Measurements from ENCODE around the gene BCORL1. TPM values are rescaled to one million over a fixed set of nuclear protein-coding genes. Genes with fewer than 3 reads are reported as not detected.

Gene BCORL1
- polyA plus RNA-seq, 1 of the 3 experiments (the other 2 are of a cell fraction), result 4.2 TPM

- TF ChIP-seq FOXM1 (IDR thresholded peaks at IDR 0.05; ENCODE audit: low read depth) (no peak), NRF1 (IDR thresholded peaks at IDR 0.05; ENCODE audit: low read depth, low read length) (no peak), NFIC (IDR thresholded peaks at IDR 0.05; ENCODE audit: borderline replicate concordance) (no peak), RAD21 (IDR thresholded peaks at IDR 0.05; ENCODE audit: low read length) (no peak), TCF12 (IDR thresholded peaks at IDR 0.05) (no peak)
Observed at GRCh38 chrX:130018143-130018542, 35.7 kb downstream of the BCORL1 start (continued).

- ChIA-PET CTCF (no interaction called here), POLR2A (no interaction called here)
- Histone ChIP-seq H3K27me3 (ENCODE audit: insufficient read depth) (peaks cover 23% of the 10 kb centered on the region), H3F3A (replicated peaks; ENCODE audit: insufficient read depth) (no peaks in the 10 kb centered on the region), H4K20me1 (ENCODE audit: insufficient read depth) (peaks cover 21% of the 10 kb centered on the region), H3K79me2 (ENCODE audit: insufficient read depth) (peaks cover 8% of the 10 kb centered on the region; the same call in 1 of the 2 replicates), H2AFZ (ENCODE audit: low read depth) (no peak overlapping the region), H3K4me1 (ENCODE audit: control insufficient read depth in 1 of 2, insufficient read depth in 2 of 2, low read depth in 1 of 2, low read length in 1 of 2) (no peaks in the 10 kb centered on the region), H3K4me3 (ENCODE audit: low read depth in 2 of 2, low read length in 1 of 2) (no peak overlapping the region), H3K9me3 (no peaks in the 10 kb centered on the region), H3K9me2 (no peaks in the 10 kb centered on the region), H3K9ac (no peak overlapping the region), H3K27ac (ENCODE audit: low read depth in 2 of 2, low read length in 1 of 2) (no peak overlapping the region), H3K36me3 (replicated peaks in 1 of 2; ENCODE audit: control insufficient read depth in 1 of 2, insufficient read depth in 2 of 2, low read length in 1 of 2) (peaks cover 0 to 30% of the 10 kb centered on the region in 2 experiments), H3K4me2 (no peak overlapping the region)
- no peak for DNase-seq
- TF ChIP-seq RFX5 (IDR thresholded peaks at IDR 0.05; ENCODE audit: low read length) (no peak), POLR2AphosphoS5 (IDR thresholded peaks at IDR 0.05; ENCODE audit: low read depth, low read length) (no peak), TEAD4 (IDR thresholded peaks at IDR 0.05; ENCODE audit: borderline replicate concordance, insufficient read depth) (no peak), TAF1 (IDR thresholded peaks at IDR 0.05; ENCODE audit: borderline replicate concordance, low read depth, low read length) (no peak), YY1 (IDR thresholded peaks at IDR 0.05; ENCODE audit: low read depth) (no peak), MXI1 (IDR thresholded peaks at IDR 0.05; ENCODE audit: low read depth, low read length) (no peak), GABPA (IDR thresholded peaks at IDR 0.05; ENCODE audit: low read depth) (no peak), FOXJ3 (CRISPR knock-in tag; IDR thresholded peaks at IDR 0.05) (no peak), USF1 (IDR thresholded peaks at IDR 0.05; ENCODE audit: borderline replicate concordance, low read depth) (no peak), CTCF (IDR thresholded peaks at IDR 0.05) (no peak), REST (IDR thresholded peaks at IDR 0.05; ENCODE audit: low read depth, low read length) (no peak), PBX3 (IDR thresholded peaks at IDR 0.05) (no peak), EP300 (IDR thresholded peaks at IDR 0.05; ENCODE audit: borderline replicate concordance in 1 of 2, low read depth in 1 of 2, low read length in 1 of 2) (no peak), TCF12 (IDR thresholded peaks at IDR 0.05) (no peak), NRF1 (IDR thresholded peaks at IDR 0.05; ENCODE audit: low read depth, low read length) (no peak), EZH2phosphoT487 (IDR thresholded peaks at IDR 0.05; ENCODE audit: borderline replicate concordance, low read depth) (no peak)
- 67% methylated on average over 13 of the region's 15 CpGs for WGBS (ENCODE audit: low lambda C conversion rate)
Observed at GRCh38 chrX:130020661-130021324, 38.4 kb downstream of the BCORL1 start.

Measured in SK-N-SH (cell line).